Stimulated activated CD4-positive, alpha-beta T cell treated with anti-CD3 and anti-CD28 coated beads, Interleukin-4, amount 100 ng/mL, for 48 hours (primary cell): Measurements from ENCODE around the gene TMEM150B.
A peak's percentile ranks its signal among the peaks of the same experiment; 100 is the strongest.
"Not testable (repeated sequence)": the region's sequence is repeated elsewhere in the genome, so short reads cannot be mapped to it uniquely, and the experiment has no call there.

Experiments
- DNase-seq, 2 donors: peaks; one replicate each; pipeline ENCODE4 v3.0.0-alpha.2; 2020; ENCODE audit warnings: low read depth in 2 of 2

Gene TMEM150B

DNA sequence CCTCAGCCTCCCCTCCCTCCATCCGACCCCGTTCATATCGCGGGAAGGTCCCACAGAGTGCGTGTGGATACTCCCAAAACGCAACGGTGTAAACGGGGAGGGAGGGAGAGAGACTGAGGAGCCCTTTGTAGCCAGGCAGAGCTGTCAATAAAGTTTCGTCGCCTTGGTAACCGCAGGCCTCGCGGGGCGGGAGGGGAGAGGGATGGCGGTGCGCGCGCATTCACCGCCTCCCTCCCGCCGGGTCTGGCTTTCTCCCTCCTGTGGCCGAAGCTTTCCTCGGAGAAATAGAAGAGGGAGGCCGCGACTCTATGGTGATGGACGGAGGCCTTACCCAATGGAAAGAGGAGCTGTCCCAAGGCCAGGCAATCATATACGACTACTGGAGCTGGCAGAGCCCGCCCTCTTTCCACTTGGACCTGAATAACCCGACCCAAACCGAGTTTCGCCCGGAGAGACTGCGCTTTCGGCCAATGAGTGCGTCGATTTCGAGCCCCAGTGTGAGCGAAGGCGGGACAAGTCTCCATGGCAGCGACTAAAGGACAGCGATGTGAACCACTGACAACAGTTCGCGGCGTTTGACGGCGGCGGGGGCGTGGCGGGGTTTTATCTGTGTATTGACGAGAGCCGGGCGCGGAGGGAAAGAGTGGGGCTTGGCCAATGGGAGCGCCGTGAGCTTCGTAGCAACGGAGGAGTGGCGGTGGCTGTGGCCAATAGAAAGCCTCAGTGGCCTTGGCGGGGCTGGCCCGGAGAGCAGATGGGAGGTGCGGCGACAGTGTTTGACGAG lies 14.2 kb upstream of the TMEM150B start, which contains the start of gene KMT5C:
TSS of gene KMT5C (plus strand) at position 772 of the 784 bp plus-strand sequence. CDS start 2,061 bp downstream, outside the sequence.
- DNase-seq: peak; percentile 100

DNA sequence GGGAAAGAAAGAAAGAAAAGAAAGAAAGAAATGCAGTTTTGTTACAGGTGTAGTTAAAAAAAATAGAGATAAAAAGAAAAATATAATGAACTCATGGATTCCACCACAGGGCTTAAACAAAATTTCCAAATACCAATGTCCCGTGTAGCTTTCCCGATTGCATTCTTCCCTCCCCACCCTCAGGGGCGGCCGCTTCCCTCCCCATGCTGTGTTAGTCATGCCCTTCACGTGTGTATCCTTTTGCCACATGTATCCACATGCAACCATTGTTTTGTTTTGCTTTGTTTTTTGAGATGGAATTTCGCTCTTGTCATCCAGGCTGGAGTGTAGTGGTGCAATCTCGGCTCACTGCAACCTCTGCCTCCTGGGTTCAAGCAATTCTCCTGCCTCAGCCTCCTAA lies 11.0 kb upstream of the TMEM150B start:
- DNase-seq: no peak

DNA sequence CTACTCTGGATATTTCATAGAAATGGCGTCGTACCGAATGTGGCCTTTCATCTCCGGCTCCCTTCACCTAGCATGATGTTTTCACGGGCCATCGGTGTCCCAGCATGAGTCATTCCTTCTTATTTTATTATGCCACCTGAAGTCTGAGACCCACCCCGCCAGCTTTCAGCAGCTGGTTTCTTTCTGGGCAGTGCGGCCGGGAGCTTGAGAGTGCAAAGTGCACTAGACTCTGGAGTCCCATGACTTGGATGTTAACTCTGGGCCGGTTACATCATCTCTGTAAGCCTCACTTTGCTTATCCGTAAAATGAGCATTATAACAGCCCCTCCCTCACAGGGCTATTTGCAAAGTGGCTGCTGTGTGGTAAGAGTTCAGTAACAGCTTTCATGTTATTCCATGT lies 8.7 kb upstream of the TMEM150B start:
- no peak for DNase-seq

DNA sequence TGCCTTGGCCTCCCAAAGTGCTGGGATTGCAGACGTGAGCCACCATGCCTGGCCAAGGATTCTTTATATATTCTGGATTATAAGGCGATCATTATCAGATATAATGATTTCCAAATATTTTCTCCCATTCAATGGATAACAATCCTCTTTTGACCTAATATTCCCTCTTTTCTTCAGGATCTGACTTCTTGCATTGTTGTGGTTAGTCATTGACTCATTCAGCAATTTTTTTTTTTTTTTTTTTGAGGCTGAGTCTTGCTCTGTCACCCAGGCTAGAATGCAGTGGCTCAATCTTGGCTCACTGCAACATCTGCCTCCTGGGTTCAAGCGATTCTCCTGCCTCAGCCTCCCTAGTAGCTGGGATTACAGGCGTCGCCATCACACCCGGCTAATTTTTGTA lies 4.7 kb upstream of the TMEM150B start:
- not testable (repeated sequence) for DNase-seq

DNA sequence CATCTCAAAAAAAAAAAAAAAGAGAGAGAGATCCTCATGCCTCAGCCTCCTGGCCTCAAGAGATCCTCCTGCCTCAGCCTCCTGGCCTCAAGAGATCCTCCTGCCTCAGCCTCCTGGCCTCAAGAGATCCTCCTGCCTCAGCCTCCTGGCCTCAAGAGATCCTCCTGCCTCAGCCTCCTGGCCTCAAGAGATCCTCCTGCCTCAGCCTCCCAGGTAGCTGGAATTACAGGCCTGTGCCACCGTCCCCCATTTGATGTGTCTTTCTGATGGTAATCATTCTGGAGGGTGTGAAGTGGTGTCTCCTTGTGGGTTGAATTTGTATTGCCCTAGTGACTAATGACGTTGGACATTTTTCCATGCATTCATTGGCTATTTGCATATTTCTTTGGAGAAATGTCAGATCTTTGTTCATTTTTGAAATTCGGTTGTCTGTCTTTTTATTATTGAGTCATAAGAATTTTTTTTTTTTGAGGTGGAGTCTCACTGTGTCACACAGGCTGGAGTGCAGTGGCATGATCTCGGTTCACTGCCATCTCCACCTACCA lies 3.7 kb upstream of the TMEM150B start:
- DNase-seq: not testable (repeated sequence)

DNA sequence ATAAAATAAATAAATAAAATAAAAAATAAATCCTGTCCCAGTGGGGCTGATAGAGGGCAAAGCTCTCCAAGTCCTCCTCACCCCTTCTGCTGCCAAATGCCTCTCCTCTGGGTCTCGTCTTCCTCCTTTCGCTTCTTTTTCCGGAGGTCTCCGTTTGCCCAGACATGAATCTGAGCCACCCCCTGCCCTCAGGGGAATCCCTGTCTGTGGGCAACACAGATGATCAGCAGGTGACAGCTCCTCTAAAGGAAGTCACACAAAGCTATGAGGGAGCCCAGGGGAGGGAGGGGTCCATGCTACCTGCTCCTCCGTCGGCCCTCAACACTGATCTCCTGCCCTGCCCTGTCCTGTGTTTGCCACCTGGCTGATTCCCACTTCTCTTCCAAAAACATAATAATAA lies 479 bp downstream of the TMEM150B start:
- no peak for DNase-seq

DNA sequence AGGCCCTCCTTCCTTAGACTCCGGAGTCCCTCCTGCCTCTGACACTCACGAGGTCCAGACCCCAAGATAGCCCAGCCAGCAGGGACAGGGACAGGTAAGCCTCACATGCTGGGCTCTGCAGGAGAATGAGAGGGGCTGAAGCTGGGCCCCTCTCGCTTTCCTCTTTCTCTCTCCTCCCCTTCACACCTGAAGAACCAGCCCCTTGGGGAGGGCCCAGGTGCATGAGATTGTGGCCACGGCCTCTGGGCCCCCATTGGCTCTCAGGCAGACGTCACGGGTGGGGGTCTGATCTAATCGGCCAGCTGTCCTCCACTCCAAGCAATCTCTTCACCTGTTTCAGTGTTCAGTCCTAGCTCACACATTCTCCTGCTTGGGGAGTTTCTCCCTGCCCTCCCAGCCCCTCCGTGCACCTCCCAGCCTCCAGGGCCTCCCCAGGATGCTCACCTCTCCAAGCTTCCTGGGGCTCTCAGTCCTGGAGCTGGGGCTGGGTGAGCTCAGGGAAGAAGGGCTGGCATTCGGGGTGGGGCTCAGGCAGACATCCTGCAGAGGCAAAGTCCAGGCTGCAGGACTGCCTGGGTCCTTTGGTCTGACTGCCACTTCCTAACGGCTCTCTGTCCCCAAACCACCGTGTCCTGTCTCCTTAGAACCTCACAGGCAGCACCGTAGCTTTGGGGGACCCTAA lies 2.8 kb downstream of the TMEM150B start:
- no peak for DNase-seq

DNA sequence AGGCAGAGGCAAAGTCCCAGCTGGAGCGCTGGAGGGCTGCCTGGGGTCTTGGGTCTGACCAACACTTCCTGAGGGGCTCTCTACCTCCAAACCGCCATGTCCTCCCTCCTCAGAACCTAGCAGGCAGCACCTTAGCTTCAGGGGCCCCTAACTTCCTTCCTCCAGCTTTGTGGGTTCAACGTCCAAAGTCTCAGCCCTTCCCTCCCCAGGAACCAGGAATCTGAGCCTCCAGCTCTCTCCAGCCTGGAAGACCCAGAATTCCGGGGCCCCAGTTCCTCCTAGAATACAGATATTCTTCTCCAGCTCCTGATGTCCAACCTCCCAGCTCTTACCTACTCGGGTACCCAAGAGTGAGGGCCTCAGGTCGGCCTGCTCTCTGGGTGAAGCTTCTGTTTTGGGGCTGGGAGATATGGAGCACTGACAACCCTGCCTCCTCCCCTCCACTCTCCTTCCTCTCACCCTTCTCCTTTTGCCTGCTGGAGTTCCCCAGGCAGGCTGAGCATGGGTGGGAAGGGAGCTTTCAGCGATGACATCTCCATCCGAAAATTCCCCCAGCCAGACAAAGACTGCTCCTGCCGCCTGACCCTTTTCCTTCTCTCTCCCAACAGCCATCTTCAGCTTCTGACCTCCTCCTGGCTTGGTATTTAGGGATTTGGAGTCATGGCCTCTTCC lies 3.5 kb downstream of the TMEM150B start:
- DNase-seq: no peak

DNA sequence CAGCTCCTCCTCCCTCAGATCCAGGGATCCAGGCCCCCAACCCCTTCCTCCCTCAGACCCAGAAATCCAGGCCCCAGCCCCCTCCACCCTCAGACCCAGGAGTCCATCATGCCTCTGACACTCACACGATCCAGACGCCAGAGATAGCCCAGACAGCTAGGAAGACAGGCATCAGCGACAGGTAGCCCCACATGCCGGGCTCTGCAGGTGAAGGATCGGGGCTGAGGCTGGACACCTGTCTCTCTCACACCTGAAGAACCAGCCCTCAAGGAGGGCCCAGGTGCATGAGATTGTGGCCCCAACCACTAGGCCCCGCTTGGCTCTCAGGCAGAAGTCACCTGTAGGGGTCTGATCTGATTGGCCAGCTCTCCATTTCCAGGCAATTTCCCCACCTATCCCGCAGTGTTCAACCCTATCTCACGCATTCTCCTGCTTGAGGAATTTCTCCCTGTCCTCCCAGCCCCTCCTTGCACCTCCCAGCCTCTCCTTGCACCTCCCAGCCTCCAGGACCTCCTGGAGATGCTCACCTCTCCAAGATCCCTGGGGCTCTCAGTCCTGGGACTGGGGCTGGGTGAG lies 4.2 kb downstream of the TMEM150B start:
- DNase-seq: no peak

DNA sequence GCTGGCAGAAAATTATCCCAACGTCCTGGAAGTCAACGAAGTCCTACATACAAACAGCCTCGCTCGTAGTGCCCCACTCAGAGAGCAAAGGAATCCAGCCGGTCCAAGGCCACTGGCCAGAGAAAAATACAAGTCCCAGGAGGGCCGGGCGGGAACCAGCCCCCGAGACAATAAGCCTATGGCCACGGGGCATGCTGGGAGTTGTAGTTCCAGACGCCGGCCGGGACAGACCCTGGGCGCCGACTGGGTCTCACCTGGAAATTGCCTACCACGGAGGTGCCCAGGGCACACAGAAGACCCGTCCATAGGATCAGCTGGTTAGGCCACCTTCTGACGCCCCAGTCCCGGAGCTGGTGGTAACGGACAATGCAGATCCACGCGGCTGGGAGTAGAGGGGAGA lies 5.4 kb downstream of the TMEM150B start:
- DNase-seq: no peak

DNA sequence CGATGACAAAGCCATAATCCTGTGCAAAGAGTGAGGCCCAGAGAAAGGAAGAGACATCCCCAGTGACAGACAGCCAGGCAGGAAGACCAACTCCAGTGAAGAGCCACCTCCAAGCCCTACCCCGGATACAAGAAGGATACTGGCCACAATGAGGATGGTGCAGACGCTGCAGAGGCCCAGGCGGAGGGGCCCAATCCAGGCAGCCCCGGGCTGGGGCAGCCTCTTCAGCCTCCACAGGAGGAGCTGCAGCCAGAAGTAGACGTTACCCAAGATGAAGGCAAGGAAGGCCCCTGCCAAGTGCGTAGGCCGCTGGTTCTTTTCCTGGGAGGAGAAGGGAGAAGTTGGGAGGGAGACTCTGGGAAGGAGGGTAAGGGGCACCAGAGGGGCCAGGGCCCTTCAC lies 8.5 kb downstream of the TMEM150B start:
- DNase-seq: no peak

DNA sequence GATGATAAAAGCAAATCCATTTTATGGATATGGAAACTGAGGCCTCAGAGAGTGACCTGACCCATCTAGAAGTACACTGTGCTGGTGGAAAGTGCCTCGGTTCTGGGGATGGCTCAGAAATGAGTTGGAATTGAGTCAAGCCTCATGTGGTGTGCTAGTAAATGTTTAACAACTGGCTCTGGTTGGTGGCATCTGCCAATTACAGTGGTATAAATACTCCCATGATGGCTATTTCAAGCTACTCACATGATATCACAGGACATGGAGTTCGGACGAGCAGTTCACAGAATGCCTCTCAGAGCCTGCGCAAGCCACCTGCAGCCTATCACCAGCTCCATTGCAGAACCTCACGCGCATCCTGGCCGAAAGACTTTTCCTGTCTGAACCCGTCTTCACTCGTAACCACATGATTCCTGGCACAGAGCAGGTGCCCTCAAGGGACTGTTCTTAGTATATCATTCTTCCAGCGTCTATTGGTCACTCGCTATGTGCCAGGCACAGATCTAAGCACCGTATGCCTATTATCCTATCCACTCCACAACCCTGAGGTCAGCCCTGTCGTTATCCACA lies 9.1 kb downstream of the TMEM150B start:
- no peak for DNase-seq

DNA sequence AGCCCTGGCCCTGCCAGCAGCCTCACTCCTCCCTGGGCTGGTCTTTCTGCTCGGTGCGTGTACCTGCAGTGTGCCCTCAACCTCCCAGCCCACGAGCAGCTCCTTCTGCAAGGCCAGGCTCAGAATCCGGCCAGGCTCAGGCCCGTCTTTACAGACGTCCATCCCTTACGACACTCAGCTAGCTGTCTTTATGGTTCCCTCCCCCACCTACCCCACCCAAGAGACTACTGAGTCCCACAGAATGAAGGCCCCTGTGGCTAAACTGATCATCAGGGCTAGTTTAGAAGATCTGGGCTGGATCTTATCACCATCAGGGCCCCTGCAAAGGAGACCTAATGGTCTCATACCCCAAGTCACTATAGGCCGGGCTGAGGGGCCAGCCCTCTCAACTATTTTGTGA lies 10.7 kb downstream of the TMEM150B start:
- DNase-seq: no peak

DNA sequence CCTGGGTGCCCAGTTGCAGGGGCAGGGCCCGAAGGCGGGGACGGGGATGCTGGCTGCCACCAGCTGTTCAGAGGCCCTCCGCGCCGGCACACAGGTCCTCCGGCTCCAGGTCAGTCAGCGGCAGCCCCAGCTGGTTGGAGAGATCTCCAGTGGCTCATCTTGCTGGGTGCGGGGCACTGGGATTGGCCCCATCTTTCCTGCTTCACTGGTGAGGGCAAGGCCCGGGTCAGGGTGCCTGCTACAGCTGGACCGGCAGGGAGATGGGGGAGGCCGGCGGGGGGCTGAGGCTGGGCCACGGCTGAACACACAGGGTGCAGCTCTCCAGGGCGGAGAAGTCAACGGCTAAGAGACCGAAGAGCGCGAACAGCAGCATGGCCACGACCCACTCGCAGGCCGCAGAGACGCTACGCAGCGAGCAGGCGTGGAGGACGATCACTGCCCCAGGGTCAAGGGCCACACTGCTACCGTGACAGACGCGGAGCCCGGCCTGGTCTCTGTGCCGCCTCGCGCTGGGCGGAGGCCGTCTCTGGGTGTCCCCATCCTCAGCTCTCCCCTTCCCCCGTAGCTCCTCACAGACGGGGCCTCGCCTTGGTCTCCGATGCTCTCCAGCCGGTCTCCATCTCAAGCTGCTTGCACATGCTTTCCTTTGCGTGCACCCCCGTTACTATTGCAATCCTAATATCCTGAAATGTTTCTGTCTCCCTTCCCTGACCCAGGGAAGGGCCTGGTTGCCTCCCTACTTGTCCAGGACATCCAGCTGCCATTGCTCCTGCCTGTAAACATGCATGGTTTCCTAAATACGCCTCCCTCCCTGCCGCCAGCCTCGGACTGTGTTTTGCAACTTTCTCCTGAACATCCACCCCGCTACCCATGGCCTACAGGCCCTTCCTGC lies 12.3 kb downstream of the TMEM150B start:
- no peak for DNase-seq

DNA sequence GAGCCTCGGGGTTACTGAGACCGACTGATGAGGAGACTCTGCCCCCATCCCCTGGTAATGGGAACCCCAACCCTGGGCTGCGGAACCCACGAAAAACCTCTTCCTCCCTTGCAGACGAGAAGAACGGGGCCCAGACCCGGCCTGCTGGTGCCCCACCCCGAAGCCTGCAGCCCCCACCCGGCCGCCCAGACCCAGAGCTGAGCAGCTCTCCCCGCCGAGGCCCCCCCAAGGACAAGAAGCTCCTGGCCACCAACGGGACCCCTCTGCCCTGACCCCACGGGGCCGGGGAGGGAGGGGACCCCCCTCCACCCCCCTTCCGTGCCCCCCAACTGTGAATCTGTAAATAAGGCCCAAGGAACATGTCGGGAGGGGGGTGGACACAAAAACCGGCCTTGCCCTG lies 13.3 kb downstream of the TMEM150B start:
- DNase-seq: no peak

DNA sequence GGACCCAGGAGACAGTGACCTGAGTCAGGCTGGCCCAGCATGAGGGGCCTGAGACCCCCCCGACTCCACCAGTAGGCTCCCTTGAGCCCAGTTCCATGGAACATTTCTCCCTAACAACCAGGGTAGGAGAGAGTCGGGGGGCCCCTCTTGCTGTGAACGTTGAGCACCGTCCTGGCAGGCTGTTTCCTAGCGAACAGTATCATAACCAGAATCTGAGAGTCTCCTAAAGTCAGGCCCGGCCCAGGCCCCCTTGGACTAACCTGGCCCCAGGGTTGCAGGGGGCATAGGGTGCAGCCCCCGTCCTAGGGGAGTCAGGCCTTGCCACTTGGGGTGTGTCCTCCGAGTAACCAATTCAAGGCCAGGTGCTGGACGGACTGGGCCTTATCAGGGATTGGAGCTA lies 13.7 kb downstream of the TMEM150B start:
- DNase-seq: no peak

DNA sequence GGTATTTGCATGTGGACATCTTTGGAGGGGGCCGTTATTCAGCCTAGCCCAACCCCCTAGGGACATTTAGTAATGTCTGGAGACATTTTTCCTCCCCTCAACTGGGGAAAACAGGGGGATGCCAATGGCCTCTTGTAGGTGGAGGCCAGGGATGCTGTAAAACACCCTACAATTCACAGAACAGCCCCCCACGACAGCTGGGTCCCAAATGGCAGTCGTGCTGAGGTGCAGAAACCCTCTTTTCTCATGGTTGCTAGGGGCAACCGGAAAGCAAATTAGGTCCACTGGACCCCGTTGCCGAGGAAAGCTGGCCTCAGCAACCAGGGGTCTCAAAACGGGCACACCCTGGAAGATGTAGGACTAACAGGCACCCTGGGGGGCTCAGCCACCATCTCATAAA lies 14.6 kb downstream of the TMEM150B start:
- no peak for DNase-seq

DNA sequence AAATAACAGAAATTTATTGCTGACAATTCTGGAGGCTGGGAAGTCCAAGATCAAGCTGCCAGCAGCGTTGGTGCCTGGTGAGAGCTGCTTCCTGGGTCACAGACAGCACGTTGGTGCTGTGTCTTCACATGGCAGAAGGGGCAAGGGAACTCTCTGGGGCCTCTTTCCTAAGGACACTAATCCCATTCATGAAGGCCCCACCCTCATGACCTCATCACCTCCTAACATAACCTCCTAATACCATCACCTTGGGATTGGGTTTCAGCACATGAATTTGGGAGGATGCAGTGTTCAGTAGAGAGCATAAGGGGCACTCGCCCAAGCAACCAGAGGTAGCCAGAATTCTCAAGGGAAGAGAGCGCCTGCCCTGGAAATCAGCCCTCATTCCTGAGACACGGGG lies 15.7 kb downstream of the TMEM150B start:
- DNase-seq: no peak

DNA sequence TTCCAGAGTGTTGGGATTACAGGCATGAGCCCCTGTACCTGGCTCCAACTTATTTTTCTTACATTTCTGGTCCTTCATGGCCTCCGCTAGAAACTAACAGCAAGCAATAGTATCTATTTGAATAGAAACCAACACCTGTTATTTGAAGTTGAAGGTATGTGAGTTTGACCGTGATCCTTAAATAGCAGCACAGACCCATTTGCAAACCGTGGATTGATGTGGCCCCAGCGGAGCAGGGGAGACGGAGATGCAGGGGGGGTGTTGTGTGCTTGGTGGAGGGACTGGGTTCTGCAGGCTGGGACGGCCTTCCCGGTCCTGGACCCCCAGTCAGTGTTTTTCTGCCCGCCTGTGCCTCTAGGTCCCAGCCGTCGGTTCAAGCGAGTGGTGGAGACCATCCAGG lies 16.9 kb downstream of the TMEM150B start:
- no peak for DNase-seq

DNA sequence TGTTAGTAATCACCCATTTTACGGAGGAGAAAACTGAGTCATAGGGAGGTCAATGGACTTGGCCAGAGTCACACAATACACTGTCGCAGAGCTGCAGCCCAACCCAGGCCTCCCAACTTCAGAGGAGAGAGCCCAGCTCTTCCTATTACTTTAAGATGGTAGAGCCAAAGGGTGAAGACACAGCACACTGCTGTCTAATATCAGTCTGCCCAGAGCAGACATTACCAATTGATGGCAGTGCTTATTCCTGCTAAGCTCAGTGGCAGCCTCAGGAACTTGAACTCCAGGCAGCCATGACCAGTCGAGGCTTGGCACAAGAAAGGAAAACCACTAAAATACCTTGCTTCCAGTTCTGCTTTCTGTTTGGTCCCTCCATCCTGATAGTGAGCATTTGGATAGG lies 18.4 kb downstream of the TMEM150B start:
- DNase-seq: no peak
